ENCODE data around the gene PIAS1.

GRCh38 chr15:68014219-68014618 is 39.9 kb upstream of the PIAS1 start:
- TF ChIP-seq CTCF (IDR thresholded peaks at IDR 0.05) = no peak
- TF ChIP-seq POLR2AphosphoS5 (IDR thresholded peaks at IDR 0.05) = no peak
- TF ChIP-seq POLR2A (IDR thresholded peaks at IDR 0.05) = no peak
